ENCODE data around the gene BAZ1B.

Gene BAZ1B

DNA sequence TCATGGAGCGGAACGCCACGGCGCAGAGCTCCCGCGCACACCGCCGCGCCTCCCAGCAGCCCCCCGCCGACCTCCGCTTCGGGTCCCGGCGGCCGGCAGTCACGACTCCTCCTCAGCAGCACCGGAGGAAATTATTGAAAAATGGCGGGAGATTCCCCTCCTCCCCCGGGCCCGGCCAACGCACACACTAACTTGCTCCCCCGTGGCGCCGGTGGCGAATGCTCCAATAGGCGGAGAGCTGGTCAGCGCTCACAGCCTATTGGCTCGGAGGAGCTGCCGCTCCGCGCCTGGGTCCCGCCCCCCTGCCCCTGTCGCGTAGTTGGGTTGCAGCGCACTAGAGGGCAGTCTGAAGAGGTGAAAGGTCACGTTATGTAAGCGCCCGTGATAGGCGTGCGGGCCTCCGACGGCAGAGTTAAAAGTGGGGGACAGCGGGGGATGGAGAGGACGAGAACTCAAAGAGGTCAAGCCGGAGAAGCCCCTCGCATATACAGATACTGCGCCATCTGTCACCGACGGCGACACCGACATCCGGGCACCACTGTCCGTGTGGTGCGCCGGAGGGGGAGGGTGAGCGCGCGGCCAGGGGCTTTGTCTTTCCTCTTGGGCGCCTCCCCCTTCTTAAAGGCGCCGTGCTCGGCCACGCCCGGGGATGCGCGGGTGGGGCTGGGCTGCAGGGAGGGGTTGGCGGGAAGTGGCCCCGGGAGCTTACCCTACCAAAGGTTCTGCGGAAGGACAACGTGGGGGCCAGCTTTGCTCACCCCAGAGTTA is at the start of gene BAZ1B (continued):
- peak; percentile 42; the same call in 1 of the 2 replicates for TF ChIP-seq ZNF449 (tag by site-specific recombination; IDR thresholded peaks at IDR 0.05)
- peak; percentile 68 for TF ChIP-seq ZNF629 (tag by site-specific recombination; IDR thresholded peaks at IDR 0.05)
- 0 out of 2 replicates have a peak, but pooled peaks have one; percentile 22 for TF ChIP-seq INSM2 (tag by site-specific recombination; IDR thresholded peaks at IDR 0.05)
- TF ChIP-seq ZBTB44 (tag by site-specific recombination; IDR thresholded peaks at IDR 0.05) = no peak
- TF ChIP-seq ZNF664 (tag by site-specific recombination; IDR thresholded peaks at IDR 0.05) = no peak
- TF ChIP-seq PRDM1 (tag by site-specific recombination; IDR thresholded peaks at IDR 0.05) = no peak
- TF ChIP-seq ZBTB17 (tag by site-specific recombination; IDR thresholded peaks at IDR 0.05) = peak; percentile 65
- no peak for TF ChIP-seq ZNF157 (tag by site-specific recombination; IDR thresholded peaks at IDR 0.05)
- peak; percentile 65 for TF ChIP-seq YY2 (tag by site-specific recombination; IDR thresholded peaks at IDR 0.05)
- TF ChIP-seq ZBTB8A (tag by site-specific recombination; IDR thresholded peaks at IDR 0.05) = peak; percentile 80
- peak; percentile 51 for TF ChIP-seq ZNF366 (tag by site-specific recombination; conservative IDR thresholded peaks at IDR 0.05)
- TF ChIP-seq ZNF354C (tag by site-specific recombination; IDR thresholded peaks at IDR 0.05; ENCODE audit: borderline replicate concordance, low read depth) = no peak
- TF ChIP-seq ZNF48 (tag by site-specific recombination; IDR thresholded peaks at IDR 0.05) = no peak
- no peak for TF ChIP-seq ZFP3 (tag by site-specific recombination; IDR thresholded peaks at IDR 0.05; ENCODE audit: low read depth)
- 0 out of 2 replicates have a peak, but pooled peaks have one; percentile 10 for TF ChIP-seq ZNF10 (tag by site-specific recombination; IDR thresholded peaks at IDR 0.05)
- no peak for TF ChIP-seq ZNF623 (tag by site-specific recombination; IDR thresholded peaks at IDR 0.05)
- TF ChIP-seq ZNF510 (tag by site-specific recombination; IDR thresholded peaks at IDR 0.05; ENCODE audit: insufficient replicate concordance) = no peak
- 0 out of 2 replicates have a peak, but pooled peaks have one; percentile 39 for TF ChIP-seq ZNF600 (tag by site-specific recombination; IDR thresholded peaks at IDR 0.05)
- TF ChIP-seq IKZF3 (tag by site-specific recombination; IDR thresholded peaks at IDR 0.05) = no peak
- TF ChIP-seq HOXD13 (CRISPR knock-in tag; IDR thresholded peaks at IDR 0.05; ENCODE audit: borderline replicate concordance) = no peak
- no peak for TF ChIP-seq ZNF473 (tag by site-specific recombination; IDR thresholded peaks at IDR 0.05)
- TF ChIP-seq ZNF175 (tag by site-specific recombination; IDR thresholded peaks at IDR 0.05) = no peak
- TF ChIP-seq, protein P1, sequence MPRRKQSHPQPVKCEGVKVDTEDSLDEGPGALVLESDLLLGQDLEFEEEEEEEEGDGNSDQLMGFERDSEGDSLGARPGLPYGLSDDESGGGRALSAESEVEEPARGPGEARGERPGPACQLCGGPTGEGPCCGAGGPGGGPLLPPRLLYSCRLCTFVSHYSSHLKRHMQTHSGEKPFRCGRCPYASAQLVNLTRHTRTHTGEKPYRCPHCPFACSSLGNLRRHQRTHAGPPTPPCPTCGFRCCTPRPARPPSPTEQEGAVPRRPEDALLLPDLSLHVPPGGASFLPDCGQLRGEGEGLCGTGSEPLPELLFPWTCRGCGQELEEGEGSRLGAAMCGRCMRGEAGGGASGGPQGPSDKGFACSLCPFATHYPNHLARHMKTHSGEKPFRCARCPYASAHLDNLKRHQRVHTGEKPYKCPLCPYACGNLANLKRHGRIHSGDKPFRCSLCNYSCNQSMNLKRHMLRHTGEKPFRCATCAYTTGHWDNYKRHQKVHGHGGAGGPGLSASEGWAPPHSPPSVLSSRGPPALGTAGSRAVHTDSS (tag by site-specific recombination; IDR thresholded peaks at IDR 0.05) = no peak
- peak; percentile 92 for TF ChIP-seq KLF16 (tag by site-specific recombination; IDR thresholded peaks at IDR 0.05)
- peak; percentile 41; the same call in 1 of the 2 replicates for TF ChIP-seq KLF10 (tag by site-specific recombination; IDR thresholded peaks at IDR 0.05)
- peak; percentile 25; the same call in 1 of the 2 replicates for TF ChIP-seq WT1 (tag by site-specific recombination; IDR thresholded peaks at IDR 0.05)
- TF ChIP-seq SCRT2 (tag by site-specific recombination; IDR thresholded peaks at IDR 0.05) = no peak
- peak; percentile 94 for TF ChIP-seq HIC1 (tag by site-specific recombination; IDR thresholded peaks at IDR 0.05)
- TF ChIP-seq ZNF24 (tag by site-specific recombination; IDR thresholded peaks at IDR 0.05) = peak; percentile 57
- no peak for TF ChIP-seq OVOL3 (tag by site-specific recombination; IDR thresholded peaks at IDR 0.05)
- no peak for TF ChIP-seq ZNF654 (tag by site-specific recombination; IDR thresholded peaks at IDR 0.05; ENCODE audit: low read depth)
- TF ChIP-seq ZNF223 (tag by site-specific recombination; IDR thresholded peaks at IDR 0.05) = no peak
- peak; percentile 38 for TF ChIP-seq ZNF843 (tag by site-specific recombination; IDR thresholded peaks at IDR 0.05)

Data from HEK293 (cell line).